ENCODE measurements around the gene ANKRD37.

Gene ANKRD37

GRCh38 chr4:185378264-185378663 is 18.4 kb upstream of the ANKRD37 start:
- no peak for DNase-seq (ENCODE audit: low spot score)
- in situ Hi-C loops (cut with MboI; ENCODE audit: low pct_unique_long_range_greater_than_20kb, low sequenced_read_pairs, unreplicated experiment): no loop called here
- TF ChIP-seq CTCF (IDR thresholded peaks at IDR 0.05; ENCODE audit: extremely low read depth, insufficient read depth, missing control alignments): no peak

GRCh38 chr4:185379326-185380295 is 17.0 kb upstream of the ANKRD37 start:
- in situ Hi-C loops (cut with MboI; ENCODE audit: low pct_unique_long_range_greater_than_20kb, low sequenced_read_pairs, unreplicated experiment): no loop called here
- no peak for DNase-seq (ENCODE audit: low spot score)
- TF ChIP-seq CTCF (IDR thresholded peaks at IDR 0.05; ENCODE audit: extremely low read depth, insufficient read depth, missing control alignments): no peak

- no peak for DNase-seq (ENCODE audit: low spot score)
- TF ChIP-seq CTCF (IDR thresholded peaks at IDR 0.05; ENCODE audit: extremely low read depth, insufficient read depth, missing control alignments): no peak
- in situ Hi-C loops (cut with MboI; ENCODE audit: low pct_unique_long_range_greater_than_20kb, low sequenced_read_pairs, unreplicated experiment): no loop called here
These were observed 16.3 kb upstream of the ANKRD37 start for GRCh38 chr4:185380320-185380719.

GRCh38 chr4:185381288-185382196 is 15.1 kb upstream of the ANKRD37 start:
- no peak for DNase-seq (ENCODE audit: low spot score)
- no peak for TF ChIP-seq CTCF (IDR thresholded peaks at IDR 0.05; ENCODE audit: extremely low read depth, insufficient read depth, missing control alignments)
- in situ Hi-C loops (cut with MboI; ENCODE audit: low pct_unique_long_range_greater_than_20kb, low sequenced_read_pairs, unreplicated experiment): no loop called here

- TF ChIP-seq CTCF (IDR thresholded peaks at IDR 0.05; ENCODE audit: extremely low read depth, insufficient read depth, missing control alignments): no peak
- in situ Hi-C loops (cut with MboI; ENCODE audit: low pct_unique_long_range_greater_than_20kb, low sequenced_read_pairs, unreplicated experiment): no loop called here
- DNase-seq (ENCODE audit: low spot score): no peak
These were observed 13.9 kb upstream of the ANKRD37 start for GRCh38 chr4:185382754-185383153.

- no peak for TF ChIP-seq CTCF (IDR thresholded peaks at IDR 0.05; ENCODE audit: extremely low read depth, insufficient read depth, missing control alignments)
- in situ Hi-C loops (cut with MboI; ENCODE audit: low pct_unique_long_range_greater_than_20kb, low sequenced_read_pairs, unreplicated experiment): no loop called here
- no peak for DNase-seq (ENCODE audit: low spot score)
These were observed 13.2 kb upstream of the ANKRD37 start for GRCh38 chr4:185383451-185383850.
